Mammary epithelial cell (primary cell): Measurements from ENCODE around the gene CTTNBP2NL.
"Not testable (repeated sequence)": the region's sequence is repeated elsewhere in the genome, so short reads cannot be mapped to it uniquely, and the experiment has no call there.

ENCODE experiments used
- CTCF ChIP-seq, 2 donors: IDR thresholded peaks in 1 of 2; conservative IDR thresholded peaks in 1 of 2; 2 replicates each; pipeline ENCODE4 v1.5.1; 2011 to 2012; ENCODE audit warnings: inconsistent platforms in 2 of 2, low read length in 2 of 2, mild to moderate bottlenecking in 2 of 2, control low read depth in 1 of 2, low read depth in 1 of 2; ENCODE audit not compliant: insufficient read depth in 1 of 2; ENCODE audit errors: extremely low read depth in 1 of 2
- EZH2 ChIP-seq: IDR thresholded peaks from 2 replicates; pipeline ENCODE4 v1.6.1; 2012; ENCODE audit warnings: low read length, inconsistent platforms, borderline replicate concordance

- TF ChIP-seq CTCF (conservative IDR thresholded peaks at IDR 0.05 in 1 of 2, IDR thresholded peaks at IDR 0.05 in 1 of 2; ENCODE audit: extremely low read depth in 1 of 2, insufficient read depth in 1 of 2, low read depth in 1 of 2, low read length in 2 of 2); EZH2: not testable (repeated sequence)
These were observed 4.7 kb downstream of the CTTNBP2NL start for GRCh38 chr1:112400706-112401105.
